ENCODE results near the gene TTC7B. TPM values are rescaled to one million over a fixed set of nuclear protein-coding genes. Genes with fewer than 3 reads are reported as not detected.

Gene TTC7B
- total RNA-seq, 1 experiment from 2014 or later, result 70.6 TPM

DNA sequence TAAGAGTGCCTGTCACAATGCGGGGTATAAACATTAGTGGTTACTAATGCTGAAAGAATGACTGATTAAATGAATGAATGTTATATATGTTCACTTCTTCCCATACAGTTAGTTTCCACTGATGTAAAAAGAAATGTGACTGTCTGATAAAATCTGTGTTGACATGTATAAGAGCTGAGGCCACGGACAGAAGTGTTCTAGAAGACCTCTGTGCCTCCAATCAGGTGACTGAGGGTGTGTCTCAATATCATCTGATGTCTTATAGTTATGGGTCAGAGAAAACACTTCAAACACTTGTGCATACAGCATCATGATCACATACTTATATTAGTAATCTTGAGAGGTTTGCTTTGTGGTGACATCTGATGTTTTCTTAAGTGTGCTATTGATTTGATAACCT, 183.4 kb downstream of the TTC7B start:
- Histone ChIP-seq H3K79me2 (ENCODE audit: insufficient read depth, low read length) (no peaks in the 10 kb centered on the region), H3K9me3 (ENCODE audit: control insufficient read depth in 1 of 2, insufficient read depth in 1 of 2, low read depth in 1 of 2, low read length in 2 of 2) (no peaks in the 10 kb centered on the region), H3K4me3 (replicated peaks in 1 of 2; ENCODE audit: low read depth in 1 of 2, low read length in 2 of 2) (no peak overlapping the region), H3K9ac (ENCODE audit: low read length) (no peak overlapping the region), H3K4me1 (ENCODE audit: control insufficient read depth in 1 of 2, insufficient read depth in 2 of 2, low read length in 2 of 2) (0 out of 4 replicates have a peak, but pooled peaks cover 0 to 4% of the 10 kb centered on the region in 2 experiments), H2AFZ (ENCODE audit: low read depth, low read length, poor library complexity, severe bottlenecking) (no peak overlapping the region), H4K20me1 (ENCODE audit: insufficient read depth) (no peaks in the 10 kb centered on the region), H3K4me2 (ENCODE audit: low read length) (no peak overlapping the region), H3K9me2 (ENCODE audit: insufficient read depth) (no peaks in the 10 kb centered on the region), H3K36me3 (ENCODE audit: control insufficient read depth in 1 of 2, insufficient read depth in 2 of 2, low read length in 2 of 2) (no peaks in the 10 kb centered on the region), H3K27me3 (ENCODE audit: insufficient read depth, low read length) (no peaks in the 10 kb centered on the region), H3K27ac (ENCODE audit: low read depth, low read length) (no peak overlapping the region)
- ATAC-seq, result no peak
- BruUV-seq (replicated peaks), result no TSS peak
- no peak for DNase-seq (ENCODE audit: low read depth, low spot score)
- intact Hi-C loops (cut with micrococcal nuclease), result no loop called here
- TF ChIP-seq ZFX (IDR thresholded peaks at IDR 0.05) (no peak), SP1 (IDR thresholded peaks at IDR 0.05; ENCODE audit: low read depth) (no peak), FOSL1 (IDR thresholded peaks at IDR 0.05; ENCODE audit: low read depth) (no peak), SIN3A (IDR thresholded peaks at IDR 0.05; ENCODE audit: low read depth) (no peak), EGR1 (IDR thresholded peaks at IDR 0.05; ENCODE audit: low read depth) (no peak), EZH2 (IDR thresholded peaks at IDR 0.05) (no peak), ZNF274 (IDR thresholded peaks at IDR 0.05; ENCODE audit: low read depth, low read length) (no peak), POLR2A (IDR thresholded peaks at IDR 0.05; ENCODE audit: borderline replicate concordance, extremely low read depth, insufficient read depth, insufficient read length) (no peak), CBX3 (IDR thresholded peaks at IDR 0.05; ENCODE audit: low read depth) (no peak), CEBPB (IDR thresholded peaks at IDR 0.05; ENCODE audit: low read depth) (no peak), SRF (IDR thresholded peaks at IDR 0.05; ENCODE audit: low read depth) (no peak), POLR2AphosphoS5 (IDR thresholded peaks at IDR 0.05; ENCODE audit: low read depth, low read length) (no peak), RAD21 (IDR thresholded peaks at IDR 0.05; ENCODE audit: low read depth) (no peak), YY1 (IDR thresholded peaks at IDR 0.05; ENCODE audit: extremely low read depth, insufficient replicate concordance, low read depth, low read length) (no peak), ELF1 (IDR thresholded peaks at IDR 0.05; ENCODE audit: borderline replicate concordance, low read depth) (no peak)
- TF ChIP-seq, protein P1, sequence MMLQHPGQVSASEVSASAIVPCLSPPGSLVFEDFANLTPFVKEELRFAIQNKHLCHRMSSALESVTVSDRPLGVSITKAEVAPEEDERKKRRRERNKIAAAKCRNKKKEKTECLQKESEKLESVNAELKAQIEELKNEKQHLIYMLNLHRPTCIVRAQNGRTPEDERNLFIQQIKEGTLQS (IDR thresholded peaks at IDR 0.05), result no peak
- TF ChIP-seq, protein P2, sequence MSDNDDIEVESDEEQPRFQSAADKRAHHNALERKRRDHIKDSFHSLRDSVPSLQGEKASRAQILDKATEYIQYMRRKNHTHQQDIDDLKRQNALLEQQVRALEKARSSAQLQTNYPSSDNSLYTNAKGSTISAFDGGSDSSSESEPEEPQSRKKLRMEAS (IDR thresholded peaks at IDR 0.05), result no peak
- TF ChIP-seq, protein P3, sequence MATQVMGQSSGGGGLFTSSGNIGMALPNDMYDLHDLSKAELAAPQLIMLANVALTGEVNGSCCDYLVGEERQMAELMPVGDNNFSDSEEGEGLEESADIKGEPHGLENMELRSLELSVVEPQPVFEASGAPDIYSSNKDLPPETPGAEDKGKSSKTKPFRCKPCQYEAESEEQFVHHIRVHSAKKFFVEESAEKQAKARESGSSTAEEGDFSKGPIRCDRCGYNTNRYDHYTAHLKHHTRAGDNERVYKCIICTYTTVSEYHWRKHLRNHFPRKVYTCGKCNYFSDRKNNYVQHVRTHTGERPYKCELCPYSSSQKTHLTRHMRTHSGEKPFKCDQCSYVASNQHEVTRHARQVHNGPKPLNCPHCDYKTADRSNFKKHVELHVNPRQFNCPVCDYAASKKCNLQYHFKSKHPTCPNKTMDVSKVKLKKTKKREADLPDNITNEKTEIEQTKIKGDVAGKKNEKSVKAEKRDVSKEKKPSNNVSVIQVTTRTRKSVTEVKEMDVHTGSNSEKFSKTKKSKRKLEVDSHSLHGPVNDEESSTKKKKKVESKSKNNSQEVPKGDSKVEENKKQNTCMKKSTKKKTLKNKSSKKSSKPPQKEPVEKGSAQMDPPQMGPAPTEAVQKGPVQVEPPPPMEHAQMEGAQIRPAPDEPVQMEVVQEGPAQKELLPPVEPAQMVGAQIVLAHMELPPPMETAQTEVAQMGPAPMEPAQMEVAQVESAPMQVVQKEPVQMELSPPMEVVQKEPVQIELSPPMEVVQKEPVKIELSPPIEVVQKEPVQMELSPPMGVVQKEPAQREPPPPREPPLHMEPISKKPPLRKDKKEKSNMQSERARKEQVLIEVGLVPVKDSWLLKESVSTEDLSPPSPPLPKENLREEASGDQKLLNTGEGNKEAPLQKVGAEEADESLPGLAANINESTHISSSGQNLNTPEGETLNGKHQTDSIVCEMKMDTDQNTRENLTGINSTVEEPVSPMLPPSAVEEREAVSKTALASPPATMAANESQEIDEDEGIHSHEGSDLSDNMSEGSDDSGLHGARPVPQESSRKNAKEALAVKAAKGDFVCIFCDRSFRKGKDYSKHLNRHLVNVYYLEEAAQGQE (IDR thresholded peaks at IDR 0.05; ENCODE audit: low read depth), result no peak
- TF ChIP-seq, protein P4, sequence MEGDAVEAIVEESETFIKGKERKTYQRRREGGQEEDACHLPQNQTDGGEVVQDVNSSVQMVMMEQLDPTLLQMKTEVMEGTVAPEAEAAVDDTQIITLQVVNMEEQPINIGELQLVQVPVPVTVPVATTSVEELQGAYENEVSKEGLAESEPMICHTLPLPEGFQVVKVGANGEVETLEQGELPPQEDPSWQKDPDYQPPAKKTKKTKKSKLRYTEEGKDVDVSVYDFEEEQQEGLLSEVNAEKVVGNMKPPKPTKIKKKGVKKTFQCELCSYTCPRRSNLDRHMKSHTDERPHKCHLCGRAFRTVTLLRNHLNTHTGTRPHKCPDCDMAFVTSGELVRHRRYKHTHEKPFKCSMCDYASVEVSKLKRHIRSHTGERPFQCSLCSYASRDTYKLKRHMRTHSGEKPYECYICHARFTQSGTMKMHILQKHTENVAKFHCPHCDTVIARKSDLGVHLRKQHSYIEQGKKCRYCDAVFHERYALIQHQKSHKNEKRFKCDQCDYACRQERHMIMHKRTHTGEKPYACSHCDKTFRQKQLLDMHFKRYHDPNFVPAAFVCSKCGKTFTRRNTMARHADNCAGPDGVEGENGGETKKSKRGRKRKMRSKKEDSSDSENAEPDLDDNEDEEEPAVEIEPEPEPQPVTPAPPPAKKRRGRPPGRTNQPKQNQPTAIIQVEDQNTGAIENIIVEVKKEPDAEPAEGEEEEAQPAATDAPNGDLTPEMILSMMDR (IDR thresholded peaks at IDR 0.05 in 2 of 3, conservative IDR thresholded peaks at IDR 0.05 in 1 of 3; ENCODE audit: borderline replicate concordance in 1 of 3, insufficient read depth in 1 of 3, low read depth in 2 of 3, low read length in 2 of 3), result no peak
- ChIA-PET POLR2A (no interaction called here), RAD21 (ENCODE audit: low non-redundant PET in 1 of 2, low total read pairs in 2 of 2, uncharacterized antibody in 2 of 2, unreplicated experiment in 2 of 2) (no interaction called here), CTCF (no interaction called here)
